ENCODE results near the gene CAPN8.

Gene CAPN8

GRCh38 chr1:223665592-223666312 is at the start of gene CAPN8:
TSS of gene CAPN8 (minus strand) at chr1:223665701. CDS start at chr1:223665646, 55 bp downstream.
- no peak for FAIRE-seq

- no peak for FAIRE-seq
Measured at GRCh38 chr1:223714849-223715603, 49.5 kb upstream of the CAPN8 start.

- no peak for FAIRE-seq
Measured at GRCh38 chr1:223714421-223714724, 48.9 kb upstream of the CAPN8 start.

DNA sequence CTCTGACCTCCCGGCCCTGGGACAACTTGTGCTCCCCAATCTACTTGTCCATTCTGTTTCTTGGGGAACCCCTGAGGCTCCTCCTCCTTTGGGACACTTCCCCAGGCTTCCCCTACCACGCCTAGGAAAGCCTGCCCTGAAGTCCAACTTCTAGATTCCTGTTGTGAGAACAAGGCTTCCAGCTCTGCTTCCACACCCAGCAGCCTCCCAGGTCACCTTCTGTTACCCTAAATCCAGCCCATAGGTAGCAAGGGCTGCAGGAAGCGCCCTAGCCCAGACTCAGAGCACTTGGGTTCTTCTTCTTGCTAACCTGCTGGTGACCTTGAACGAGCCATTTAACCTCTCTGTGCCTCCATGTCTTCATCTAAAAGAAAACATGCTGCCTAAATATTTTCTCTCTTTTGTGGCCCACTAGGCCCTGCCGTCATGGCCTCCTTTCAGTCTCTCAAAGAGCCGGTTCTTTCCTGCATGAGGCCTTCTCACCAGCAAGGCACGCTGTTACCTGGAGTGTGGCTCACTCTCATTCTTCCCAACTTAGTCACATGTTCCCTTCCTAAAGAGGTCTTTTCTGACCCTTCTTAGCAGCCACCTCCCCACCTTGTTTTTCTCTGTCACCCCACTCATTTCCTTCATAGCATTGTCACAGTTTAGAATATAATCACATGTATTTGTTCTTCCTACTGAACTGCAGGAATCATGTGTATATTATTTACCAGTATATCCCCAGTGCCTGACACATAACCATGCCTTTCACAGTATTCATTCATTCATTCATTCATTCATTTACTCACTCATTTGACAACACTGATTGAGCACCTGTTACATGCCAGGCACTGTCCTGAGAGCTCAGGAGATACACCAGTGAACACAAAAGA is 48.3 kb upstream of the CAPN8 start:
- FAIRE-seq = no peak

DNA sequence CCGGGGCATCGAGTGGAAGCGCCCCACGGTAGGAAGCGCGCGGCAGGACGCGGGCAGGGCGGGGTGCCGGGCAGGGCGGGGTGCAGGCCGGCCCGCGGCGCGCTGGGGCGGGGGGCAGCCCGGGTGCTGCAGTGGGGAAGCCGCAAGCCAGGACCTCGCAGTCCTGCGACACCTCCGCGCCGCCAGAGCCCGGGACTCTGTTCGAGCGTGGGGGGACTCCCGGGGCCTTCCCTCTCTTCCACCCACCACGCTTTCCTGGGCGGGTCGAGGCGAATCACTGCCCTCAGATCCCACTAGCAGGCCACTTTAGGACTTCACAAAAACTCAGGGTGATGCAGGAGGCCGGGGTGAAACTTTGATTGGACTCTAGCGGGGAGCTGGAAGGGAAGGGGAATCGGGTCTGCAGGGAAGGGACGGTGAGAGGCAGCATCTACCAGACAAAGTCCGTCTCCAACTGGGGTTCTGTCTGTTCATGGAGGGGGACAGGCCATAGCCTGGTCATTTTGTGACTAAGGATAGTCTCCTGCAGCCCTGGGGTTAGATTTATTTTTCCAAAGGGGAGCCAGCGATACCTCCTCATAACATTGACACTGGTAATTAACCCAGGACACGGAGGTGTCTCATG is 47.5 kb upstream of the CAPN8 start:
- no peak for FAIRE-seq

DNA sequence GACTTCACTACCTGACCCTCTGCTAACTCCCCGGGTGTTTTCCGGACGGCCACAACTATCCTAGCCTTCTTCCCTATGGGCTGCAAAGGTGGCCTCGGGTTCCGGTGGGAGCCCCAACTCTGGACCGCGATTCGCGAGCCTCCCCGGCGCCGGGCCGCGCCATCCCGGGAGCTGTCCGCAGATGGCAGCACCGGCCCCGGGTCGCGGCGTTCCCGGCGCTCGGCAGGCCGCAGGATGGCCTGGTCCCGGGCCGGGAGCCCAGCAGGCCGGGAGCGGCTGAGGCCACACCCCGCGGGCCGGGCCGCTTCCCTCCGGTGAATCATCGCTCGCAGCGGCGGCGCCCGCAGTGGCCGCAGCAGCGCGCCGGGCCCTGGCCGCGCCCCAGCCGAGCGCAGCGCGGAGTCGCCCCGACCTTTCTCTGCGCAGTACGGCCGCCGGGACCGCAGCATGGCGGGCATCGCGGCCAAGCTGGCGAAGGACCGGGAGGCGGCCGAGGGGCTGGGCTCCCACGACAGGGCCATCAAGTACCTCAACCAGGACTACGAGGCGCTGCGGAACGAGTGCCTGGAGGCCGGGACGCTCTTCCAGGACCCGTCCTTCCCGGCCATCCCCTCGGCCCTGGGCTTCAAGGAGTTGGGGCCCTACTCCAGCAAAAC is 46.8 kb upstream of the CAPN8 start, which contains the start of gene CAPN2:
TSS of gene CAPN2 (plus strand) at position 346 of the 656 bp plus-strand sequence. CDS start at position 448, 102 bp downstream.
- FAIRE-seq = no peak

GRCh38 chr1:223711747-223712193 is 46.3 kb upstream of the CAPN8 start:
- FAIRE-seq = no peak

DNA sequence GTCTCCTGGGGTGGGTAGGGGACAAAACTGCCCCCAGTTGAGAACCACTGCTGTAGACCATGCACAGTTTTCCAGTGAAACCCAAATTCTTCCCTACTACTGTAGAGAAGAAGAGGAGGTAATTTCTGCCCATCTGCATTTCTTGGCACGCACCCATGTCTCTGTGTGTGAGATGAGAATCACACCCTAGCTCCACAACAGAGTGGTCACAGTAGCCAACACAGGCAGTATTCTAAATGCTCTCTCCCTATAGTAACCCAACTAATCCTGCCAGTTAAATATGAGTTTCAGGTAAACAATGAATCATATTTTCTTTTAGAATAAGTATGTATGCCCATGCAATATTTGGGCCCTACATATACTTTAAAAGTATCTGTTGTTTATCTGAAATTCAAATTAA is 45.7 kb upstream of the CAPN8 start:
- no peak for FAIRE-seq

DNA sequence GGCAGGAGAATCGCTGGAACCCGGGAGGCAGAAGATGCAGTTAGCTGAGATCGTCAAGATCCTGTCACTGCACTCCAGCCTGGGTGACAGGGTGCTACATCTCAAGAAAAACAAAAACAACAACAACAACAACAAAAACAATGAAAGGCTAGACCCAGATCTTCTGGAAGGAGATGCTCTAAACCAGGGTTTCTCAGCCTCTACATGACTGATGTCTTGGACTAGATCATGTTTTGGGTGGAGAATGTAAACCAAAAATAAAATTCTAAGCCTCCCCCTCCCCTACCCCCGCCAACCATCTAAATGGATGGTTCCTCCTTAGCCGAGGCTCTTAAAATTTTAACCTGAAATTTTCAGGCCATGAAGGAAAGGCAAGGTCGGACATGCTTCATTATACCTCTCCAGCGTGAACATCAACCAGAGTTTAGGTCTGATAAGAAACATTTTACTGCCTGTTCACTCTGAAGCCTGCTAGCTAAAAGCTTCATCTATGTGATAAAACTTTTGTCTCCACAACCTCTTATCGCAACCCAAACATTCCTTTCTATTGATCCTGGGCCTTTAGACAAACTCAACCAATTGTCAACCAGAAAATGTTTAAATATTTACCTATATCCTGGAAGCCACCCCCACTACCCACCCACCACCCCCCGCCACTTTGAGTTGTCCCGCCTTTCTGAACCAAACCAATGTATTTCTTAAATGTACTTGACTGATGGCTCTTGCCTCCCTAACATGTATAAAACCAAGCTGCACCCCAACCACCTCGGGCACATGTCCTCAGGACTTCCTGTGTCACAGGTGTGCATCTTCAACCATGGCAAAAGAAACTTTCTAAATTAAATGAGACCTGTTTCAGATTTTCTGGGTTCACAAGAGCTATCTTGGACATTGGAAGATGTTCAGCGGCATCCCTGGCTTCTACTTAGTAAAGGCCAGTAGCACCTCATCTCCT is 45.0 kb upstream of the CAPN8 start:
- no peak for FAIRE-seq

- peak; percentile 92 for FAIRE-seq
Measured at GRCh38 chr1:223709598-223709997, 44.1 kb upstream of the CAPN8 start.

- no peak for FAIRE-seq
Measured at GRCh38 chr1:223708651-223709268, 43.3 kb upstream of the CAPN8 start.

GRCh38 chr1:223708001-223708359 is 42.5 kb upstream of the CAPN8 start:
- FAIRE-seq = no peak

DNA sequence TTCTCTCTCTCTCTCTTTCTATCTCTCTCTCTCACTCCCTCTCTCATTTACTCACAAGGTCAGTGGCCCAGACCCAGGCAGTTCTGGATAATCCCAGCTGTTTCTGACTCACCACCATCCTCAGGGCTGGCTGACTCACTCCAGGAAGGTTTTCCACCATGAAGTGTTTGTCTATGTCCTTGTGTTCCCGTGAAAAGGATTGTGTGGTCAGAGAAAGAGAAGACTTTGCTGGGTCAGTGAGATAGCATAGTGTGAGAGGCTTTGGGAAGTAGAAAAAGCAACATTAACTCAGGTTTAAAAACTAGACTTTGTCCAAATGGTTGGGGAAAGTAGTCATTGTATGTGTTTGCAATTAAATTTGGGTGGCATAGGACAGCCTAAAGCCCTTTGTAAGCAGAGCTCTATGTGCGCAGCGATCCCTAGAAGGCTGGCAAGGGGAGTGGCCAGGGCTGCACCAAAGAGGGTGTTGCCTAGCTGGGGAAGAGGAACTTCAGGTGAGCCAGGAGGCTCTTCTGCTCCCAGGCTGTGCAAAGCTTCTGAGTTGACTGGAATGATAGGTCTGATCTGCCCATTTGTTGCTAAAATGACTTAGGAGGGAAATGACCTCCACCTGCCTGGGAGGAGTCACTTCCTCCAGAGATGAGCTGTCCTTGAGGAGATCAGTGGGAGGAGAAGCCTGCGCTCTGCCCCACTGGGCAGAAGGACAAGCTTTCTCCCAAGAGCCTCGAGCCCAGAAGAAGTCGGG is 41.9 kb upstream of the CAPN8 start:
- peak; percentile 74 for FAIRE-seq

DNA sequence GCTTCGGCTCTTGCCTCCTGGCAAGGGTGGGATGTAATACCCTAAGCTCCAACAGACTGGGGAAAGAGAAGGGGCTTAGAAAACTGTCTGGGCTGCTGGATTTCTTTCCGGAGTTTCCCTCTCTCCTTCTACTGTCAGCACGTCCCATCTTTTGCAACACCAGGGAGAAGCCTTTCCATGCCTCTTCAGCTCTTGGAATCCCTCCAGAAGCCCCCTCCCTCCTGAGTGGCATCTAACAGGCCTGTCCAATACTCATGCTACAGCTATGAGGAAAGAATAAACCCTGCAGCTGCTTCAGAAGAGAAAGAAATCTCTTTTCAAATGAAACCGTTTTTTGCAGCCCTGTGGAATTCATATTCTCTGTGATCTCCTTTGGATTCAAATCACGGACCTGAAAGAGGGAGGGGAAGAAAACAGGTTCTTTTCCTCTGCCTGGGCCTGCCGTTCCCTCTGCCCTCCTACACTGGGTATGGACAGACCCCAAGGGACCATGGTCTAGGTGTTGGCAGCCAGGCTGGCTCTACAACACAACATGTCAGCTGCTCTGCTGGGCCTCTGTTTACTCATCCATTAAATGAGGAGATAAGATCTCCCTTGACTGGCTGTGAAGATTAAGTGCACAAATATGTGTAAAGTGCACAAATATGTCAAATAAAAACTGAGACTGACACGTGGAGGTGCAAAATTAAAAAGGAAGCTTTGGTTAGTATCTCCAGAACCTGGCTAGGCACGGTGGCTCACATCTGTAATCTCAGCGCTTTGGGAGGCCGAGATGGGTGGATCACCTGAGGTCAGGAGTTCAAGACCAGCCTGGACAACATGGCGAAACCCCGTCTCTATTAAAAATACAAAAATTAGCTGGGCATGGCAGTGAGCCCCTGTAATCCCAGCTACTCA is 40.8 kb upstream of the CAPN8 start:
- FAIRE-seq = peak; percentile 90

DNA sequence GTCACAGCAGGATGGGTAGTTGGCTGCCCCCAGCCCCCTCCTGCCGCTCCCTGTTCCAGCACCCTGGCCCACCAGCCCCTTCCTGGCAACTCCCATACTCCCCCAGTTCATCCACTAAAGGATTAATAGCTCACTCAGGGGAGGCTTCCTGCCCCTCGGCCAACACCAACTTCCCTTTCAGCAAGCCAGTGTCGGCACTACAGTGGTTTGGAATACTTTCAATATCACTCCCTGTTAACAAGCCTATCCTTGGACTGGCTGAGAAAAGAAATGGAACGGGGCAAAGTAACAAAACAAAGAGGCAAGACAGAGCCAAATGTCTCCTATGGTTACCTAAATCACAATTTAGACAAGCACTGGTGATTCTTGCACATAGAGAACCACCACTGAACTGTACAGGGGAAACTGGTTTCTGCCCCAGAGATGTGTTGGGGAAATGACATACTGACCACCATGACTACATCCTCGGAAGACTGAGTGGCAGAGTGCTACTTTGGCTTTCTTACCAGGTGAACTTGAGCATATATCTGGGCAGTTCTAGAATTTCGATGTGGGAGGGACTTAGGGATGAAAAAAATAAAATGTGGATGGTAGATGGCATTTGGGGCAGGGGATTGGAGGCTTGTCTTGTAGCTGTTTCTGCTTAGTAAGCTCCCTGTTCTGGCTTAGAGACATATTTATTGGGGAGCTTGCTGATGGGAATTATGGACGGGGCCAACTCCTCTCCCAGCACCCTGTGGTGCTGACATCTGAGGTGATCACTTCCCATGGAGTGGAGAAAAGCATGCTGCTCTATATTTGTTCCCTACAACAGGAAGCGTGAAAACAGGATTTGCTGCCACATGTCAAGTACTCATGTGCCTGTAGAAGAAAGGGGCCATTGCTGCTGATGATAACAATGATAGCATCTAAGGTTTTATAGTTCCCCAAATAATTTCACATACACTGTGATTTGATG is 39.7 kb upstream of the CAPN8 start:
- peak; percentile 73 for FAIRE-seq

GRCh38 chr1:223703668-223704013 is 38.1 kb upstream of the CAPN8 start:
- no peak for FAIRE-seq

- FAIRE-seq = no peak
Measured at GRCh38 chr1:223702735-223703667, 37.5 kb upstream of the CAPN8 start.

All from TTC549 (cell line).